Measurements from ENCODE around the gene MTMR10. TPM values are rescaled to one million over a fixed set of nuclear protein-coding genes. Genes with fewer than 3 reads are reported as not detected.

The MTMR10 gene
- total and polyA plus RNA-seq, 2 of the 4 experiments (the other 2 are of a cell fraction): 11.2 to 13.8 TPM

DNA sequence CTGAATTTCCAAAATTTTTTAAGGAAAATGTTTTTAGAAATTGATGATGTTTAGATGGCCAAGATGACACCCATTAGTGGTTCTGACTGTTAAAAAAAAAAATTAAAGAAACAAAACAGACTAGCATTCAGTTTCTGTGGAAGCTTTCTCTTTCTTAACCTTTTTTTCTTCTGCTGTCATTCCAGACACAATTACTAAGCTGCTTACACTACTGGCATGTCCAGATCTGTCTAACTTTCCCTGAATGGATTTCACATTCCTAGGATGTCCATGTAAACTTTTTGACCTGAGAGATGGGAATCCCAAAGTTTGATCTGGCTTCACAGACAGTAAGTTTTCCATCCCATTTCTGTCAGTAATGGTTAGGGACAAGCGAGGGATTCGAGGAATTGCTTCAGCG is 10.3 kb upstream of the MTMR10 start:
- H3K9ac ChIP-seq (ENCODE audit: low read depth, low read length): no peak overlapping the region
- no peak overlapping the region for H3K27ac ChIP-seq (ENCODE audit: insufficient read depth, low read length)
- DNase-seq: no peak
- peaks cover 2% of the 10 kb centered on the region for H3K4me1 ChIP-seq (ENCODE audit: control insufficient read depth, insufficient read depth, low read length)
- POLR2A ChIA-PET (ENCODE audit: unreplicated experiment): no interaction called here
- no peak overlapping the region for H2BK20ac ChIP-seq (ENCODE audit: low read depth, low read length)
- no TSS peak for BruUV-seq (replicated peaks)
- CTCF ChIA-PET: interaction anchor here (0.5 to 1.0 kb wide), 2 partner anchors 130 to 489 kb away, joined by 3 to 4 read pairs; no protein-coding TSS in a partner anchor
- H3K36me3 ChIP-seq (ENCODE audit: control insufficient read depth, insufficient read depth, low read length): no peaks in the 10 kb centered on the region
- intact Hi-C loops (cut with micrococcal nuclease) (no loop called here), in situ Hi-C loops (cut with MboI; ENCODE audit: low sequenced_read_pairs) (no loop called here), dilution Hi-C loops (cut with HindIII; ENCODE audit: low sequenced_read_pairs, unreplicated experiment) (no loop called here)
- peaks cover 2% of the 10 kb centered on the region; the same call in 1 of the 2 replicates for H3K9me1 ChIP-seq (ENCODE audit: insufficient read depth, low read length)
- no peak overlapping the region for H3K4me2 ChIP-seq (ENCODE audit: low read depth, low read length)
- H4K20me1 ChIP-seq (ENCODE audit: insufficient read depth, low read length): no peaks in the 10 kb centered on the region
- no peak overlapping the region for H2BK120ac ChIP-seq (ENCODE audit: low read depth, low read length)
- H4K5ac ChIP-seq (ENCODE audit: low read depth, low read length): no peak overlapping the region; the same call in 1 of the 2 replicates
- ATAC-seq (ENCODE audit: low read depth): no peak; the same call in 1 of the 2 replicates
- H3K9me3 ChIP-seq (ENCODE audit: control insufficient read depth, insufficient read depth, low read length): 0 out of 2 replicates have a peak, but pooled peaks cover 2% of the 10 kb centered on the region
- 60% methylated on average over 1 of the region's 3 CpGs; no CpG with 5 or more reads in 1 of the 2 experiments for WGBS, 2 experiments (ENCODE audit: extremely low coverage in 2 of 2, insufficient read length in 1 of 2)
- H4K91ac ChIP-seq (ENCODE audit: insufficient read depth, low read depth, low read length): no peak overlapping the region
- H3K23ac ChIP-seq (ENCODE audit: low read depth, low read length): no peak overlapping the region
- H3K56ac ChIP-seq (ENCODE audit: extremely low read depth, insufficient read depth, low read length): 0 out of 2 replicates have a peak overlapping the region, but pooled peaks have one; percentile 1
- H3K4ac ChIP-seq (ENCODE audit: low read depth, low read length): no peak overlapping the region
- no peaks in the 10 kb centered on the region for H3K79me1 ChIP-seq (ENCODE audit: low read depth in 1 of 2, low read length in 2 of 2)
- H4K8ac ChIP-seq (ENCODE audit: low read depth in 2 of 2, low read length in 2 of 2): no peak overlapping the region
- H3K14ac ChIP-seq (replicated peaks; ENCODE audit: low read depth, low read length): 0 out of 2 replicates have a peak overlapping the region, but pooled peaks have one; percentile 21
- H2BK15ac ChIP-seq (ENCODE audit: low read depth, low read length): no peak overlapping the region
- no peak for TF ChIP-seq FOS (IDR thresholded peaks at IDR 0.05; ENCODE audit: low read depth, low read length)
- no peak for TF ChIP-seq RFX5 (IDR thresholded peaks at IDR 0.05; ENCODE audit: low read depth, low read length)
- TF ChIP-seq POLR2A (IDR thresholded peaks at IDR 0.05; ENCODE audit: low read depth, low read length): no peak
- no peak for TF ChIP-seq SMC3 (IDR thresholded peaks at IDR 0.05; ENCODE audit: low read depth, low read length)
- no peak for TF ChIP-seq CEBPB (IDR thresholded peaks at IDR 0.05; ENCODE audit: low read depth, low read length)
- no peak for TF ChIP-seq MAZ (IDR thresholded peaks at IDR 0.05; ENCODE audit: borderline replicate concordance, low read depth, low read length)
- TF ChIP-seq NFE2L2 (IDR thresholded peaks at IDR 0.05; ENCODE audit: low read depth, low read length): no peak
- TF ChIP-seq, protein P1, sequence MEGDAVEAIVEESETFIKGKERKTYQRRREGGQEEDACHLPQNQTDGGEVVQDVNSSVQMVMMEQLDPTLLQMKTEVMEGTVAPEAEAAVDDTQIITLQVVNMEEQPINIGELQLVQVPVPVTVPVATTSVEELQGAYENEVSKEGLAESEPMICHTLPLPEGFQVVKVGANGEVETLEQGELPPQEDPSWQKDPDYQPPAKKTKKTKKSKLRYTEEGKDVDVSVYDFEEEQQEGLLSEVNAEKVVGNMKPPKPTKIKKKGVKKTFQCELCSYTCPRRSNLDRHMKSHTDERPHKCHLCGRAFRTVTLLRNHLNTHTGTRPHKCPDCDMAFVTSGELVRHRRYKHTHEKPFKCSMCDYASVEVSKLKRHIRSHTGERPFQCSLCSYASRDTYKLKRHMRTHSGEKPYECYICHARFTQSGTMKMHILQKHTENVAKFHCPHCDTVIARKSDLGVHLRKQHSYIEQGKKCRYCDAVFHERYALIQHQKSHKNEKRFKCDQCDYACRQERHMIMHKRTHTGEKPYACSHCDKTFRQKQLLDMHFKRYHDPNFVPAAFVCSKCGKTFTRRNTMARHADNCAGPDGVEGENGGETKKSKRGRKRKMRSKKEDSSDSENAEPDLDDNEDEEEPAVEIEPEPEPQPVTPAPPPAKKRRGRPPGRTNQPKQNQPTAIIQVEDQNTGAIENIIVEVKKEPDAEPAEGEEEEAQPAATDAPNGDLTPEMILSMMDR (conservative IDR thresholded peaks at IDR 0.05; ENCODE audit: low read depth, low read length): no peak
- no peak overlapping the region for H3K4me3 ChIP-seq (ENCODE audit: insufficient read depth, low read depth, low read length)
- H2BK5ac ChIP-seq (ENCODE audit: low read depth, low read length, poor library complexity, severe bottlenecking): no peak overlapping the region
- H2AK9ac ChIP-seq (replicated peaks; ENCODE audit: low read depth, low read length, poor library complexity): no peak overlapping the region
- H3K18ac ChIP-seq (ENCODE audit: low read depth, low read length): peak overlapping the region; percentile 43; the same call in 1 of the 2 replicates
- H3K27me3 ChIP-seq (ENCODE audit: control insufficient read depth, insufficient read depth, low read length): peaks cover 10% of the 10 kb centered on the region
- H2AFZ ChIP-seq (replicated peaks; ENCODE audit: low read length, poor library complexity): no peak overlapping the region
- H2AK5ac ChIP-seq (ENCODE audit: low read depth, low read length): no peak overlapping the region; the same call in 1 of the 2 replicates
